ENCODE measurements around the gene SYTL3.

The SYTL3 gene

DNA sequence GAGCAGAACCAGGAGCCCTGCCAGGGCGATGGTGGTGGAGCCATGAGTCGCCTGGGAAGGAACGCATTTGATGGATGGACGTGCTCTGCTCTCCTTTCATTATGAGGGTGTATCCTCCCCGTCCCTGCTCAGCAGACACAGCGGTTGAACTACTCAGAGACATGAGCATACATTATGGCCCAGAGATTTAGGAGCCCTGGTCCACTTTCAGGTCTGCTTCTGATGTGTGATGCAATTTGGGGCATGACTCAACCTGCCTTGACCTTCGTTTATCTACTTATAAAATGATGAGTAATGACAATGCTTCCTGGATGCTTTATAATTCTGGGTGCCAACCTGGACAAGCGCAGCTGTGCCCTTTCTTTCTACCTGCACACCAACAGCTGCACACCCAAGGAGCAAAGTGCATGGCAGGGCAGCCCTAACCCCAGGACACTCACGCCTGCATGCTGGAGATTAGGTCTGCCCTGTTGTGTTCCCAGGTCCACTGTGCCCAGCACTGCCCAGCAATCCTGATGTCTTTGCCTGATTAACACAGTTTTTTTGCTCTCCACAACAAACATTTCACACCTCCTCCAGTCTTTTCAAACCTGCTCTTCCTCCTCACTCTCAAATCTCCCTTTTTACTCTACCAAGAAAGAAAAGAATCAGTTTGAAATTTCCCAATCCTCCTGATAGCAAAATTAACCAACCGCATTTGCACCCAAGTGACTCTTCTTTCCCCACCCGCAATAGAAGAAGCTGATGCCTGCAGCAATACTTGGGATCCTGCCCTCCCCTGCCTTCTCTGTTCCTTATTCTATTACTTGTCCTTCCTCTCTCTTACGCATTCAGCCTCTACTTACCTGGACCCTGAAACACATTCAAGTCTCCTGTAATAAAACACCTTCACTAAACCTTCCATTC is 88.1 kb downstream of the SYTL3 start:
- TF ChIP-seq, protein P1, sequence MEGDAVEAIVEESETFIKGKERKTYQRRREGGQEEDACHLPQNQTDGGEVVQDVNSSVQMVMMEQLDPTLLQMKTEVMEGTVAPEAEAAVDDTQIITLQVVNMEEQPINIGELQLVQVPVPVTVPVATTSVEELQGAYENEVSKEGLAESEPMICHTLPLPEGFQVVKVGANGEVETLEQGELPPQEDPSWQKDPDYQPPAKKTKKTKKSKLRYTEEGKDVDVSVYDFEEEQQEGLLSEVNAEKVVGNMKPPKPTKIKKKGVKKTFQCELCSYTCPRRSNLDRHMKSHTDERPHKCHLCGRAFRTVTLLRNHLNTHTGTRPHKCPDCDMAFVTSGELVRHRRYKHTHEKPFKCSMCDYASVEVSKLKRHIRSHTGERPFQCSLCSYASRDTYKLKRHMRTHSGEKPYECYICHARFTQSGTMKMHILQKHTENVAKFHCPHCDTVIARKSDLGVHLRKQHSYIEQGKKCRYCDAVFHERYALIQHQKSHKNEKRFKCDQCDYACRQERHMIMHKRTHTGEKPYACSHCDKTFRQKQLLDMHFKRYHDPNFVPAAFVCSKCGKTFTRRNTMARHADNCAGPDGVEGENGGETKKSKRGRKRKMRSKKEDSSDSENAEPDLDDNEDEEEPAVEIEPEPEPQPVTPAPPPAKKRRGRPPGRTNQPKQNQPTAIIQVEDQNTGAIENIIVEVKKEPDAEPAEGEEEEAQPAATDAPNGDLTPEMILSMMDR (IDR thresholded peaks at IDR 0.05; ENCODE audit: low read depth, low read length, missing control alignments) = no peak
- DNase-seq (ENCODE audit: low read depth) = no peak
- H3K4me3 ChIP-seq (ENCODE audit: low read depth, low read length) = no peak overlapping the region

DNA sequence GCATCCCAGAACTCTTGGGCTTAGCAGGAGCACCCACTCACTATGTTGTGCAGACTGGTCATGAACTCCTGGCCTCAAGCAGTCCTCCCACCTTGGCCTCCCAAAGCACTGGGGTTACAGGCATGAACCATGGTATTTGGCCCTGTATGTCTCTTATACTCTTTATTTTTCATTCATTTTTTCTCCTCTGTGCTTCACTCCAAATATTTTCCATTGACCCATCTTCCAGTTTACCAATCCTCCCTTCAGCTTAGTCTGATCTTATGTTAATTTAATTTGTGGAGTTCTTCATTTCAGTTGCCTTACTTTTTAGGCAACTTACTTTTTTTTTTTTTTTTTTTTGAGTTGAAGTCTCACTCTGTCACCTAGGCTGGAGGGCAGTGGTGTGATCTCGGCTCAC is 89.8 kb downstream of the SYTL3 start:
- H3K4me3 ChIP-seq (ENCODE audit: low read depth, low read length) = no peak overlapping the region
- DNase-seq (ENCODE audit: low read depth) = no peak
- TF ChIP-seq, protein P1 (IDR thresholded peaks at IDR 0.05; ENCODE audit: low read depth, low read length, missing control alignments) = no peak

DNA sequence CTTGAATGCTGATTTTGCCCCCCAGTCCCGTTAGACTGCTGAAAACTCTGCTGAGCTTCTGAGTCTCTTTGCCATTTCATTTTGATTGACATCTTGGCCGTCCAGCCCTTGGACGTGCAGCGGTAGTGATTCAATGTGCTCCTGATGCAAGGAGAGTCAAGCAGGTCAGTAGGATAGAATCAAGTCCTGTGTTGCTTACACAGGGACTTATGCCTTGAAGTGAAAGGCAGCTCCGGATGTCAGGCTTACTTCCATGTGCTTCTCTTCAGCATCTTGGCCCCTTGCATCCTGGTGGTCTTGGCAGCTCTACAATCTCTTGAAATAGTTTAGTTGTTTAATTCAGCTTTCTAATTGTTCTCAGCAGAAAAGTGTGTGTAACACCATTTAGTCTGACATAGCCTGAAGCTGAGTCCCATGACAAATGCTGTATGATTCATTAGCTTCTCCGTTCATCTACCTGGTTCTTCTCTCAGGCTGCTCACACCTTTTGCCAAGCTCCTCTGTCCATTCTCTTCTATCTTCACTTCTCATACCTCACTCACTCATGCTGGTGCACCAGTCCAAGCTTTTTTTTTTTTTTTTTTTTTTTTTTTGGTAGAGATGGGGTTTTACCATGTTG is 93.3 kb downstream of the SYTL3 start:
- no peak for DNase-seq (ENCODE audit: low read depth)
- TF ChIP-seq, protein P1 (IDR thresholded peaks at IDR 0.05; ENCODE audit: low read depth, low read length, missing control alignments) = no peak

DNA sequence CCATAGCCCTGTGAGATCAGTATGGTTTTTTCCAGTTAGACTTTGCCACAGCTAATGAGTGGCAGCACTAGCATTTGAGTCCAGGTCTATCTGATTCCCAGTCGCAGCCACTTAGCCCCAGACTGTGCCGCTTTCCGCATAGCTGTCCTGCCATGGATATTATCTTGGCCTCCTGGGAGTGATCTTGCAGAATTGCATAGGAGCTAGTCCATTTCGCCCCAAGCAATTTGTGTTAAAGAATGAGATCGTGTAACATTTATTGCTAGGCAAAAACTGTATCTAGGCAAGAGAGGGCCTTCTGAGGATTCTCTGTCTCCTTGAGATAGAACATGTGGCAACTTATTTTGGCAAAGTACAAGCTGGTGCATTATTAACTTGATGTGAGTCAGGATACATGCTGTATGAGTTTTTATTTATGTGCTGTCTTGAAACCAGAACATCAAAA is 95.2 kb downstream of the SYTL3 start:
- TF ChIP-seq, protein P1 (IDR thresholded peaks at IDR 0.05; ENCODE audit: low read depth, low read length, missing control alignments) = no peak
- DNase-seq (ENCODE audit: low read depth) = no peak
- no peak overlapping the region for H3K4me3 ChIP-seq (ENCODE audit: low read depth, low read length)

More for the DNA sequence above, 93.3 kb downstream of the SYTL3 start:
- H3K4me3 ChIP-seq (ENCODE audit: low read depth, low read length) = no peak overlapping the region

DNA sequence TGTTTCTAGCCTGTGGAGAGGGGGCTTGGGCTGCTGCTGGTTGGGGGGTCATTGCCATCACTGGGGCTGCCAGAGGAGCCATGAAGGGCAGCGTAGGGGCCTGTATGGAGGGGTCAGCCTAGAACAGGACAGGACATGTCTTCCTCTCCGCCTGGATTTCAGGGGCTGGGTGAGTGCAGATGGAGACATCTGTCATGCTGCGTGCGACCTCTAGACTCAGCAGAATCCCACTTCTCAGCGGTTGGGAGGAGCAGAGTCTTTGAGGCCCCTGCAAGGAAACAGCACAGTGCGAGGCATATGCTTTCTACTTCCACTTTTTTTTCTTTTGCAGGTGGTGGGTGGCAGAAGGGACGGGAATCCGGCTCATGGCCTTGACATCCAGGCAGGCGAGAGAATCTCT is 101.4 kb downstream of the SYTL3 start:
- TF ChIP-seq, protein P1 (IDR thresholded peaks at IDR 0.05; ENCODE audit: low read depth, low read length, missing control alignments) = no peak
- no peak for DNase-seq (ENCODE audit: low read depth)
- H3K4me3 ChIP-seq (ENCODE audit: low read depth, low read length) = no peak overlapping the region

DNA sequence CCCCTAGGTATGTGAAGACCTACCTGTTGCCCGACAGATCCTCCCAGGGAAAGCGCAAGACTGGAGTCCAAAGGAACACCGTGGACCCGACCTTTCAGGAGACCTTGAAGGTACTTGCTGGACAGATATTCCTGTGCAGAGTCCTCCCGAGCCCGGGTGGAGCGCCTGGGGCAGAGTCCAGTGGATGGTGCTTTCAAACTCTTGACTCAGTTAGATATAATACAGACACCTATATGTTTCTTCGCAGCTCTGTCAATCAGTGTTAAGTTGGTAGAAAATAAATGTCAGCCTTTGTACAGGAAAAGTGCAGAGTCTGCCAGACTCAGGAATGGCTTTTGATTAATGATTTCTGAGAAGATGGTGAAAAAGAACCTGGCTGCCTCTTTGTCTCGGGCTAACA is 102.1 kb downstream of the SYTL3 start:
- H3K4me3 ChIP-seq (ENCODE audit: low read depth, low read length) = no peak overlapping the region
- no peak for DNase-seq (ENCODE audit: low read depth)
- TF ChIP-seq, protein P1 (IDR thresholded peaks at IDR 0.05; ENCODE audit: low read depth, low read length, missing control alignments) = no peak
